HG02571 (cell line): ENCODE results near the gene RBM42.
A peak's percentile ranks its signal among the peaks of the same experiment; 100 is the strongest.
"Not testable (repeated sequence)": the region's sequence is repeated elsewhere in the genome, so short reads cannot be mapped to it uniquely, and the experiment has no call there.

Experiments used
- ATAC-seq: cut with Tn5 transposase; IDR thresholded peaks from one replicate; pipeline ENCODE4 v1.9.1; 2021; ENCODE audit warnings: mild to moderate bottlenecking, moderate library complexity; ENCODE audit not compliant: unreplicated experiment

RBM42 gene

DNA sequence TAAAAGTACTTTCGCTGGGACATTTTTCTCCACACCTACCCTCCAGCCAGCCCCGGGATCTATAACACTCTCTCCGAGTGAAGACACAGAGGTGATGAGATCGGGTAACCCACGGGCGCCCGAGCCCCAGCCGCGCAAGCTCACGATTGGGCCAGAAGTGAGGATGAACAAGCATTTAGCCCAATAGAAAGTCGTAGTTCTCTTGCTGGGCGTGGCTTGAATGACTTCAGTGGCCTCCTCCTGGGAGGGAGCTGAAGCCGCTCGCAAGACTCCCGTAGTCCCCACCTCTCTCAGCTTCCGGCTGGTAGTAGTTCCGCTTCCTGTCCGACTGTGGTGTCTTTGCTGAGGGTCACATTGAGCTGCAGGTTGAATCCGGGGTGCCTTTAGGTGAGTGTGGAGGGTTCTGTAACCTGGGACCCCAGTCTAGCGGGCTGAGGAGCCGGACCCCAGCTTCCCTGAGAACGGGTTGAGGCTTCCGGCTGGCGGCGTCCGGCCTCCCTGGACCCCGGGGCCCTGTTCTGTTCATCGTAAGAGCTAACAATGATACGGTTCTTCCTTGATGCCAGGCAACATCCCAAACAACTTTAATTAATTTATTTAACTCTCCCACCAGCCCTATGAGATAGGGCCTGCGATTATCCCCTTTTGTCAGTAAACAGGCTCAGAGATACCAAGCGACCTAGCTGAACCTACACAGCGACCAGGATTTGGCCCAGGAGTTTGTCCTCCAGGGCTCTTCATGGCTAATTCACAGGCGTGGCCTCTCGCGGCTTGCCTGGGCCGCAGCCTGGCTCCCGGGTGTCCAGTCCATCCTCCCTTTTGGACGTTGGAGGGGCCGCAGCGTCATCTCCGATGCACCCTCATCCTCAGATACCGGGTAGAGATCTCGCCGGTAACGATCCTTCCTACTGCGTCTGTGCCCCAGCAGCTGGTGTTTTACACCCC lies 19.5 kb downstream of the RBM42 start, which contains the start of gene COX6B1:
TSS of gene COX6B1 (plus strand) at position 307 of the 945 bp plus-strand sequence. CDS start 2,921 bp downstream, outside the sequence.
- peak; percentile 44 for ATAC-seq

GRCh38 chr19:35650581-35650980 lies 21.7 kb downstream of the RBM42 start:
- ATAC-seq: no peak

GRCh38 chr19:35654828-35655227 lies 26.0 kb downstream of the RBM42 start:
- ATAC-seq: not testable (repeated sequence)

DNA sequence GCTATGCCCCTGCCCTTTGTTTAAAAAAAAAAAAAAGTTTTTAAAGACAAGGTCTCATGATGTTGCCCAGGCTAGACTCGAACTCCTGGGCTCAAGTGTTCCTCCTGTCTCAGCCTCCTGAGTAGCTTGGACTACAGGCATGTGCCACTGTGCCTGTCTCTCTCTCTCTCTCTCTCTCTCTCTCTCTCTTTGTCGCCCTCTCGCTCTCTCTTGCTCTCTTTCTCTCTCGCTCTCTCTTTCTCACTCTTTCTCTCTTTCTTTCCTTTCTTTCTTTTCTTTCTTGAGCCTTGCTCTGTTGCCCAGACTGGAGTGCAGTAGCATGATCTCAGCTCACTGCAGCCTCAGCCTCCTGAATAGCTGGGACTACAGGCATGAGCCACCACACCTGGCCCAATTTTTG lies 26.8 kb downstream of the RBM42 start:
- no peak for ATAC-seq

DNA sequence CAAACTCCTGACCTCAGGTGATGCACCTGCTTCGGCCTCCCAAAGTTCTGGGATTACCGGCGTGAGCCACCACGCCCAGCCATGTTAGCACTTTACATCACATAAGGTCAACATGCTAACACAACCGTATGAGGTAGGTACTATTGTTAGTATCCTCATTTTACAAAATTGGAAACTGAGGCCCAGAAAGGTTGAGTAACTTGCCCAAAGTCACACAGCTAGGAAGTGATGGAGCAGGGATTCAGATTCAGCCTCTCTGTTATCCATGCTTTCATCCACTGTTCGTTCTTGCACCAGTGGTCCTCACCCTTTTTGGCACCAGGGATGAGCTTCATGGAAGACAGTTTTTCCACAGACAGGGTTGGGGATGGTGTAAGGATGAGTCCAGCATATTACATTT lies 27.9 kb downstream of the RBM42 start:
- no peak for ATAC-seq

- no peak for ATAC-seq
Observed at GRCh38 chr19:35657904-35658700, 29.3 kb downstream of the RBM42 start.

GRCh38 chr19:35661995-35662340 lies 33.1 kb downstream of the RBM42 start:
- ATAC-seq: no peak

- no peak for ATAC-seq
Observed at GRCh38 chr19:35663981-35664380, 35.1 kb downstream of the RBM42 start.

DNA sequence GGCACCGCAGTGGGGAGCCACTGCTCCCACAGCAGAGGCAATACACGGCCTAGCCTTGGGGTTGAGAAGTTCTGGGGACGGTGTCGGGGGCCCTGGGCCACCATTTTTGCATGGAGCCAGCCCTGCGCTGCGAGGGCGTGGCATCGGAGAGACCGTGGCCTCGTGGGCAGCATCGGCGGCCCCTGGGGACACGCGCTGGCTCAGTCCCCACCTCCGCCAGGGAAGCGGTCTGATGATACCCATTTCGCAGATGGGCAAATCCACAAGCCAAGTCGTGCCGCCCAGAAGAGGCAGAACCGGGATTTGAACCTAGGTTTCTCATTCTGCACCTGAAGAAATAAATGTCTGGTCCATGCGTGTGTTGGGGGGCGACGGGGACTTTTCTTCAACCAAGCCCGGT lies 36.3 kb downstream of the RBM42 start:
- ATAC-seq: no peak

DNA sequence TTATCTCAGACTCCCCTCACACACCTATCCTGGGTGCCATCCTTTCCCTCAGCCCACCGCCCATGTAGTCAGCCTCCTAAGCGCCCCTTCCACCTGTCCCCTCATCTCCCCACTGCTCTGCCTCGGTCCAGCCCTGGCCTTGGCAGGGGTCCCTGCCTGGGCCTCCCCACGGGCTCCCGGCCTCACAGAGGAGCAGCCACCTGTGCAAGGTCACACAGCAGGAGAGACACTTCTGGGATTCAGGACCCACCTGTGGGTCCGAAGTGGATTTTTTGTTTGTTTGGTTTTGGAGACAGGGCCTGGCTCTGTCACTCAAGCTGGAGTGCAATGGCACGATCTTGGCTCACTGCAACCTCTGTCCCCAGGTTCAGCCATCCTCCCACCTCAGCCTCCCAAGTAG lies 36.8 kb downstream of the RBM42 start:
- no peak for ATAC-seq

- no peak for ATAC-seq
Observed at GRCh38 chr19:35666251-35666913, 37.5 kb downstream of the RBM42 start, which contains the start of gene UPK1A. Gene UPK1A (plus strand): TSS chr19:35666517. CDS start chr19:35666813, 296 bp downstream.

DNA sequence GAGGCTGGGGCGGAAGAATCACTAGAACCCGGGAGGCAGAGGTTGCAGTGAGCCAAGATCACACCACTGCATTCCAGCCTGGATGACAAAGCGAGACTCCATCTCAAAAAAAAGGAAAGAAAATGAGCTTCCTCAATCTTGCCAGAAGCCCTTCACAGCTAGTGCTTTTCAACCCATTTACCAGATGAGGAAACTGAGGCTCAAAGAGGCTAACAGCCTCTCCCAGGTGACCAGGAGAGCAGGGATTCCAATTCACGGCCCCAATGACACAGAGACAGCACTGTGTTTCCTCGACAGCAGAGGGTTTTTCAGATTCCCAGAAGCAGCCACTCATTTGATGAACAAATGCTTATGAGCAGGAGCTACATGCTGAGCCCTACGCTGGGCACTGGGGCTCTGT lies 40.7 kb downstream of the RBM42 start:
- no peak for ATAC-seq

GRCh38 chr19:35669974-35670373 lies 41.1 kb downstream of the RBM42 start:
- no peak for ATAC-seq

DNA sequence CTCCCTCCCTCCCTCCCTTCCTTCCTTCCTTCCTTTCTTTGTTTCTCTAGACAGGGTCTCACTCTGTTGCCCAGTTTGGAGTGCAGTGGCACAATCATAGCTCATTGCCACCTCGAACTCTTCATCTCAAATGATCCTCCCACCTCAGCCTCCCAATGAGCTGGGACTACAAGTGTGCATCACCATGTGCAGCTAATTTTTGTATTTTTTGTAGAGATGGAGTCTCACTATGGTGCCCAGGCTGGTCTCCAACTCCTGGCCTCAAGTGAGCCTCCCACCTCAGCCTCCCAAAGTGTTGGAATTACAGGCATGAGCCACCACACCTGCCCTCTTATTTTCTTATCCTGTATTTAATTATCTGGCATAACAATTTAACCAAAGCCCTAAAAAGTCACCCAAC lies 41.9 kb downstream of the RBM42 start:
- ATAC-seq: no peak

- ATAC-seq: no peak
Observed at GRCh38 chr19:35671818-35672217, 43.0 kb downstream of the RBM42 start.

GRCh38 chr19:35673121-35673804 lies 44.4 kb downstream of the RBM42 start:
- no peak for ATAC-seq

GRCh38 chr19:35675589-35676140 lies 46.8 kb downstream of the RBM42 start:
- ATAC-seq: no peak
